ENCODE data around the gene ADAMTSL2. TPM values are rescaled to one million over a fixed set of nuclear protein-coding genes. Genes with fewer than 3 reads are reported as not detected.
A peak's percentile ranks its signal among the peaks of the same experiment; 100 is the strongest.

The ADAMTSL2 gene
- total and polyA plus RNA-seq, 2 donors: 0.68 to 1.7 TPM

DNA sequence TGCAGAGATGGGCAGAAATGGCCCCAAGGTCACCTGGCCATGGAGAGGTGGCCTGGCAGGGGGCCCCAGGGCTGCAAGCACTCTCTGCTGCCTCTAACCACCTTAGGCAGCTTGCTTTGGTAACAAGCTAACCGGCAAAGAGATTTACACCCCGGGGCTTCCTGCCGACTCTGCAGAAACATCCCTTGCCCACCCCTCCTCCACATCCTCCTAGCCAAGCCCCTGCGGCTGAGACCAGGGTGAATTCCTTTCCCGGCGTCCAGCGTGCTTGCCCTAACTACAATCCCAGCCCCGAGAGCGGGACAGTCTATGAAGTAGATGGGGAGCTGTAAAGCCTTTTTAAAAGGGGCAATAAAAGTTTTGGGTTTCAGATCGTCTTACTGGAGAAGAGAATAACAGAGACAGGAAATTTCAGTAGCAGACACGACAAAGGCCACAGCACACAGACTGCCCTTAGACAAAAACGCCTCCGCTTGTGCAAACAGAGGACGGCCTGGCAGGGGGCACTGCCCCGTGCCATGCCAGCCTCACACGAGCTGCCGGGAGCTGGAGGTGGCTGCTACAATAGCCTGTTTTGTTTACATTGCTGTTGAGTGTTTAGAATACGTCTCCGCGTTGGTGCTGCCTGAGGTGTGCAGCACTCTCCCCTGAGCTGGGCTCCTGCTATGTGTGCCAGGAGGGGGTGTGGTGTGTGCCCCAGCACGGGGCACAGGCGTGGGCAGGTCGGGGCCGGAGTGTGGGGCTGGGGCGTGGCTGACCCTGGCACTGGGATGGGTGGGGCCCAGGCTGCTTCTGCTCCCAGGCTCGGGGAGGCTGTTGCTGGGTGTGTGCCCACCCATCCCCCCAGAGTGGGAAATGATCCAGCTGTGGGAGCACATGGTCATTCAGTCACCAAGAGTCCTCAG lies 25.1 kb upstream of the ADAMTSL2 start:
- no peaks in the 10 kb centered on the region for H3K27me3 ChIP-seq (ENCODE audit: control insufficient read depth in 2 of 2, insufficient read depth in 1 of 2, low read length in 1 of 2)
- WGBS: 24% methylated on average over 26 of the region's 26 CpGs
- peak overlapping the region; percentile 81 to 89 for H3K27ac ChIP-seq (ENCODE audit: low read depth in 1 of 2, low read length in 1 of 2)
- DNase-seq (ENCODE audit: low read depth in 6 of 9, low spot score in 9 of 9): peak in 4 of 9 donors; percentile 39 to 79 (median 48)
- no peak overlapping the region for H3K4me3 ChIP-seq (ENCODE audit: low read length in 2 of 2)
- no peaks in the 10 kb centered on the region for H3K36me3 ChIP-seq (ENCODE audit: control insufficient read depth in 2 of 2, insufficient read depth in 2 of 2, low read length in 1 of 2)
- H3K9me3 ChIP-seq (ENCODE audit: control insufficient read depth in 2 of 2, insufficient read depth in 1 of 2, low read length in 1 of 2): no peaks in the 10 kb centered on the region
- peaks cover 3 to 28% of the 10 kb centered on the region in 2 donors for H3K4me1 ChIP-seq (ENCODE audit: control insufficient read depth in 2 of 2, insufficient read depth in 2 of 2, low read length in 2 of 2)

GRCh38 chr9:133510926-133511505 lies 23.5 kb upstream of the ADAMTSL2 start:
- Histone ChIP-seq H3K36me3 (ENCODE audit: control insufficient read depth in 2 of 2, insufficient read depth in 2 of 2, low read length in 1 of 2) (no peaks in the 10 kb centered on the region), H3K4me3 (ENCODE audit: low read length in 2 of 2) (no peak overlapping the region), H3K27ac (ENCODE audit: low read depth in 1 of 2, low read length in 1 of 2) (no peak overlapping the region), H3K4me1 (ENCODE audit: control insufficient read depth in 2 of 2, insufficient read depth in 2 of 2, low read length in 2 of 2) (peaks cover 3 to 42% of the 10 kb centered on the region in 2 donors), H3K27me3 (ENCODE audit: control insufficient read depth in 2 of 2, insufficient read depth in 1 of 2, low read length in 1 of 2) (no peaks in the 10 kb centered on the region), H3K9me3 (ENCODE audit: control insufficient read depth in 2 of 2, insufficient read depth in 1 of 2, low read length in 1 of 2) (no peaks in the 10 kb centered on the region)
- no peak for DNase-seq (ENCODE audit: low read depth in 6 of 9, low spot score in 9 of 9)
- WGBS: 96% methylated on average over 27 of the region's 27 CpGs

- H3K4me3 ChIP-seq (ENCODE audit: low read length in 2 of 2): no peak overlapping the region
- 90% methylated on average over 10 of the region's 10 CpGs for WGBS
- no peak for DNase-seq (ENCODE audit: low read depth in 6 of 9, low spot score in 9 of 9)
Observed at GRCh38 chr9:133511607-133512006, 22.9 kb upstream of the ADAMTSL2 start.

GRCh38 chr9:133512253-133513213 lies 22.0 kb upstream of the ADAMTSL2 start:
- WGBS: 98% methylated on average over 19 of the region's 19 CpGs
- no peak for DNase-seq (ENCODE audit: low read depth in 6 of 9, low spot score in 9 of 9)
- Histone ChIP-seq H3K4me1 (ENCODE audit: control insufficient read depth in 2 of 2, insufficient read depth in 2 of 2, low read length in 2 of 2) (peaks cover 3 to 42% of the 10 kb centered on the region in 2 donors), H3K36me3 (ENCODE audit: control insufficient read depth in 2 of 2, insufficient read depth in 2 of 2, low read length in 1 of 2) (no peaks in the 10 kb centered on the region), H3K9me3 (ENCODE audit: control insufficient read depth in 2 of 2, insufficient read depth in 1 of 2, low read length in 1 of 2) (no peaks in the 10 kb centered on the region), H3K27me3 (ENCODE audit: control insufficient read depth in 2 of 2, insufficient read depth in 1 of 2, low read length in 1 of 2) (no peaks in the 10 kb centered on the region), H3K27ac (ENCODE audit: low read depth in 1 of 2, low read length in 1 of 2) (no peak overlapping the region), H3K4me3 (ENCODE audit: low read length in 2 of 2) (no peak overlapping the region)

More at GRCh38 chr9:133511607-133512006, 22.9 kb upstream of the ADAMTSL2 start:
- H3K36me3 ChIP-seq (ENCODE audit: control insufficient read depth in 2 of 2, insufficient read depth in 2 of 2, low read length in 1 of 2): no peaks in the 10 kb centered on the region
- no peak overlapping the region for H3K27ac ChIP-seq (ENCODE audit: low read depth in 1 of 2, low read length in 1 of 2)
- H3K27me3 ChIP-seq (ENCODE audit: control insufficient read depth in 2 of 2, insufficient read depth in 1 of 2, low read length in 1 of 2): no peaks in the 10 kb centered on the region
- H3K9me3 ChIP-seq (ENCODE audit: control insufficient read depth in 2 of 2, insufficient read depth in 1 of 2, low read length in 1 of 2): no peaks in the 10 kb centered on the region
- H3K4me1 ChIP-seq (ENCODE audit: control insufficient read depth in 2 of 2, insufficient read depth in 2 of 2, low read length in 2 of 2): peaks cover 3 to 42% of the 10 kb centered on the region in 2 donors

DNA sequence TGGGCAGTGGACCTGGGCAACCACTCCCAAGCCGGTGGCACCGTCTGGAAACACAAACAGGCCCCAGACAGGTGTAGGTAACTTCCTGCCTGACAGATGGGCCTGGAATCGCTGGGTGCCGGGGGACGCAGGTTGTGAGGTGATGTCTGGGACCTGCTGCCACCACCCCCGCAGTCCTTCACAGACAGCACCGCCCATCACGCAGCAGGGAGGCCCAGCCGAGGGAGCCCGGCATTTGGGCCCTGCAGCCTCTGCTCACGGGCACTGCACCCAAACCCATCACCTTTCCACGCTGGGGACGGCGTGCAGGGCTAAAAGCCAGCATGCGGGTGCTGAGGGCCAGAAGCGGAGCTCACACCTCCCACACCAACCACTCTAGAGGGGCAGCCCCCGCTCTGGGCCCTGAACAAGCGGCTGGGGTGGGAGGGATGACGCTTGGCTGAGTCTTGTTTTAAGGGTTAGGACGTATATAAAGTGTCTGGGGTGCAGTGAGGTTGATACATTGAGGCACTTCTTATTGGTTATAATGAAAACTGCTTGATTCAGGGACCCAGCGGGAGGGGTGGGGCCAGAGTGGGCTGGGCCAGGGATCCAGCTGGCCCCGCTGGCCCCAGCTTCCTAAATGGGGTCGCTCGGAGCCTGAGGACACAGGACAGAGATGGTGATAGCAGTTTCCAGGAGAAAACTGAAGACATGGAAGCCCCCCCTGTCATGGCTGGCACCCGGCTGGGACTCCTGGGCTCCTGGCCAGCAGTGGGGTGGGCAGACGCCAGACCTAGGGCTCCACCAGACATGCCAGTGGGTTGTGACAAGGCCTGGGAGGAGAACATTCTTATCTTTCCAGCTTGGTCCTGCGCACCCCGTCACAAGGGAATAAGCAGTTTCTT lies 21.0 kb upstream of the ADAMTSL2 start:
- no peaks in the 10 kb centered on the region for H3K36me3 ChIP-seq (ENCODE audit: control insufficient read depth in 2 of 2, insufficient read depth in 2 of 2, low read length in 1 of 2)
- 94% methylated on average over 28 of the region's 28 CpGs for WGBS
- peaks cover 3 to 39% of the 10 kb centered on the region in 2 donors for H3K4me1 ChIP-seq (ENCODE audit: control insufficient read depth in 2 of 2, insufficient read depth in 2 of 2, low read length in 2 of 2)
- no peak for DNase-seq (ENCODE audit: low read depth in 6 of 9, low spot score in 9 of 9)
- H3K4me3 ChIP-seq (ENCODE audit: low read length in 2 of 2): no peak overlapping the region
- H3K9me3 ChIP-seq (ENCODE audit: control insufficient read depth in 2 of 2, insufficient read depth in 1 of 2, low read length in 1 of 2): peaks cover 0 to 3% of the 10 kb centered on the region in 2 donors
- no peaks in the 10 kb centered on the region for H3K27me3 ChIP-seq (ENCODE audit: control insufficient read depth in 2 of 2, insufficient read depth in 1 of 2, low read length in 1 of 2)
- no peak overlapping the region for H3K27ac ChIP-seq (ENCODE audit: low read depth in 1 of 2, low read length in 1 of 2)

GRCh38 chr9:133514460-133515239 lies 19.9 kb upstream of the ADAMTSL2 start:
- no peak overlapping the region for H3K27ac ChIP-seq (ENCODE audit: low read depth in 1 of 2, low read length in 1 of 2)
- no peak overlapping the region for H3K4me3 ChIP-seq (ENCODE audit: low read length in 2 of 2)
- H3K36me3 ChIP-seq (ENCODE audit: control insufficient read depth in 2 of 2, insufficient read depth in 2 of 2, low read length in 1 of 2): no peaks in the 10 kb centered on the region
- peaks cover 0 to 3% of the 10 kb centered on the region in 2 donors for H3K9me3 ChIP-seq (ENCODE audit: control insufficient read depth in 2 of 2, insufficient read depth in 1 of 2, low read length in 1 of 2)
- 52% methylated on average over 14 of the region's 14 CpGs for WGBS
- no peaks in the 10 kb centered on the region for H3K27me3 ChIP-seq (ENCODE audit: control insufficient read depth in 2 of 2, insufficient read depth in 1 of 2, low read length in 1 of 2)
- H3K4me1 ChIP-seq (ENCODE audit: control insufficient read depth in 2 of 2, insufficient read depth in 2 of 2, low read length in 2 of 2): peaks cover 0 to 29% of the 10 kb centered on the region in 2 donors
- DNase-seq (ENCODE audit: low read depth in 6 of 9, low spot score in 9 of 9): peak in 1 of 9 donors; percentile 40

DNA sequence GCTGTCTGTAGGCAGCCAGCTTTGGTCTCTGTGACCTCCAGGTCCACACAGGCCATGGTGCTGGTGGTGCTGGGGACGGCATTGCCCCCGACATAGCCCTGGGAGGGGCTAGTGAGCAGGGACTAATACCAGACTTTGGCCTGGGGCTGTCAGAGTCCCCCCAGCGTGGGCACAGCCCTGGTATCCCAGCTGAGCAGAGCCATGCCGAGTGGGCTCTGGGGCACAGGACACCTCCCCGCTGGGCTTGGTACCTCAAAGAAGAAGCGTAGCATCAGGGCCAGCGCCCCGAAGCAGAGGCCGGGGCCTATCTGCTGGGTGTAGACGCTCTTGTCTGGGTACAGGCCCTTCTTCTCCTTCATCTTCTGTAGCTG lies 19.3 kb upstream of the ADAMTSL2 start:
- peaks cover 0 to 25% of the 10 kb centered on the region in 2 donors for H3K4me1 ChIP-seq (ENCODE audit: control insufficient read depth in 2 of 2, insufficient read depth in 2 of 2, low read length in 2 of 2)
- 96% methylated on average over 10 of the region's 10 CpGs for WGBS
- DNase-seq (ENCODE audit: low read depth in 6 of 9, low spot score in 9 of 9): no peak
- H3K27ac ChIP-seq (ENCODE audit: low read depth in 1 of 2, low read length in 1 of 2): no peak overlapping the region
- no peak overlapping the region for H3K4me3 ChIP-seq (ENCODE audit: low read length in 2 of 2)
- peaks cover 0 to 3% of the 10 kb centered on the region in 2 donors for H3K9me3 ChIP-seq (ENCODE audit: control insufficient read depth in 2 of 2, insufficient read depth in 1 of 2, low read length in 1 of 2)
- H3K27me3 ChIP-seq (ENCODE audit: control insufficient read depth in 2 of 2, insufficient read depth in 1 of 2, low read length in 1 of 2): peaks cover 0 to 2% of the 10 kb centered on the region in 2 donors
- no peaks in the 10 kb centered on the region for H3K36me3 ChIP-seq (ENCODE audit: control insufficient read depth in 2 of 2, insufficient read depth in 2 of 2, low read length in 1 of 2)

All from thymus (tissue), 11 donors.